GM15510 (cell line): ENCODE measurements around the gene ZNF774.

Experiments used
- POLR2A ChIP-seq: IDR thresholded peaks from 3 replicates; pipeline ENCODE4 v1.6.1; 2011; ENCODE audit warnings: borderline replicate concordance; ENCODE audit not compliant: insufficient read length; ENCODE audit errors: extremely low read depth

ZNF774 gene

GRCh38 chr15:90400005-90400758 is 48.1 kb downstream of the ZNF774 start:
- TF ChIP-seq POLR2A: no peak

GRCh38 chr15:90400759-90401314 is 48.8 kb downstream of the ZNF774 start:
- no peak for TF ChIP-seq POLR2A

- TF ChIP-seq POLR2A: no peak
These were observed 49.4 kb downstream of the ZNF774 start for GRCh38 chr15:90401495-90401894.

DNA sequence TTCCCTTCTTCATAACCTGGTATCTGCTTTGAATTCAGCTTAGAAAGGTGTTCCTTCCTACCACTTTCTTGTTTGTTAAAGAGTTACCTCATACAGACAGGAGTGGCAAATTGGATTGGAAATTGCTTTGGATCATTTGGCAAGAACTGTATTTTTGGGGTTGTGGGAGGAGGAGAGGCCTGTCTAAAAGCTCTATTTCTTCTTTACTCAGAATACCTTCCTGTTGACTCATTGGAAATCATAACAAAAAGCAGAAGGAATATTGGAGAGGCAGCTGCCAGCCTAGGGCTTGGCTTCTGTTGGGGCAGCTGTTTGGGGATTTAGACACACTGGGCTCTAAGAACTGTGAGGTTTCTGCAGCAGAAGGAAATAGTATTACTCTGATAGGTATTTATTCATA is 50.1 kb downstream of the ZNF774 start:
- TF ChIP-seq POLR2A: no peak

DNA sequence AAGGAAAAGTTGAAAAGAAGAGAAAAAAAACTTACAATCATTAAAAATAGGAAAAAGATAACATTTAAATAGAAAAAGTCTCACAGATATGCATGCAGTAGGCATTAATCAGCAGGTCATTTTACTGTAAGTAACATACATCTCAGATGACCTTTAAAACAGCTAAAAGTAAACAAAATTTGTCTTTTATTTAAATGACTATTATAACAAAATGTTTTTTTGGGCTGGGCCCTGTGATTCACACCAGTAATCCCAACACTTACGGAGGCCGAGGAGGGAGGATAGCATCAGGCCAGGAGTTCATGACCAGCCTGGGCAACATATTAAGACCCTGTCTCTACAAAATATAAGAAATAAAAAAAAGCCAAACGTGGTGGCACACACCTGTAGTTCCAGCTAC is 50.7 kb downstream of the ZNF774 start:
- TF ChIP-seq POLR2A: no peak

- TF ChIP-seq POLR2A: no peak
These were observed 53.0 kb downstream of the ZNF774 start for GRCh38 chr15:90405055-90405607.

- no peak for TF ChIP-seq POLR2A
These were observed 55.3 kb downstream of the ZNF774 start for GRCh38 chr15:90407336-90407735.

- no peak for TF ChIP-seq POLR2A
These were observed 55.8 kb downstream of the ZNF774 start for GRCh38 chr15:90407871-90408317.

GRCh38 chr15:90408657-90409056 is 56.6 kb downstream of the ZNF774 start:
- TF ChIP-seq POLR2A: no peak

GRCh38 chr15:90411176-90411575 is 59.1 kb downstream of the ZNF774 start:
- TF ChIP-seq POLR2A: no peak
